Memory B cell (primary cell): ENCODE data around the gene ZGRF1.
"Not testable (repeated sequence)": the region's sequence is repeated elsewhere in the genome, so short reads cannot be mapped to it uniquely, and the experiment has no call there.

Experiments used
- ATAC-seq: fragments of 150-1000 bp; cut with Tn5 transposase; 2 replicates; pipeline ENCODE4 v1.10.0; 2021; ENCODE audit warnings: low read depth, mild to moderate bottlenecking, moderate library complexity
- DNase-seq, 2 donors: peaks; one replicate each; pipeline ENCODE4 v3.0.0; 2022; ENCODE audit warnings: low spot score in 2 of 2
- H3K27ac Mint-ChIP-seq: one replicate; pipeline ENCODE4 v1.8.0; 2022; ENCODE audit warnings: mild to moderate bottlenecking, moderate library complexity, mixed read lengths
- H3K27me3 Mint-ChIP-seq: one replicate; pipeline ENCODE4 v1.8.0; 2022; ENCODE audit warnings: mixed read lengths
- H3K36me3 Mint-ChIP-seq: one replicate; pipeline ENCODE4 v1.8.0; 2022; ENCODE audit warnings: mild to moderate bottlenecking, mixed read lengths
- H3K4me1 Mint-ChIP-seq: one replicate; pipeline ENCODE4 v1.8.0; 2022; ENCODE audit warnings: mixed read lengths
- H3K4me3 Mint-ChIP-seq: one replicate; pipeline ENCODE4 v1.8.0; 2022; ENCODE audit warnings: mild to moderate bottlenecking, moderate library complexity, mixed read lengths
- H3K9me3 Mint-ChIP-seq: one replicate; pipeline ENCODE4 v1.8.0; 2022; ENCODE audit warnings: mixed read lengths

ZGRF1 gene

GRCh38 chr4:112510291-112511092 lies 126.2 kb downstream of the ZGRF1 start:
- Mint-ChIP-seq H3K4me1 (peaks cover 21% of the 10 kb centered on the region), H3K27ac (no peak overlapping the region), H3K9me3 (no peaks in the 10 kb centered on the region), H3K27me3 (peaks cover 36% of the 10 kb centered on the region), H3K36me3 (no peaks in the 10 kb centered on the region), H3K4me3 (peak overlapping the region; percentile 11)
- DNase-seq (peak in 1 of 2 donors; percentile 27), ATAC-seq (no peak)

- no peak for ATAC-seq
- H3K27ac Mint-ChIP-seq = peak overlapping the region; percentile 17
- no peaks in the 10 kb centered on the region for H3K36me3 Mint-ChIP-seq
- DNase-seq = peak in 1 of 2 donors; percentile 16
- H3K4me1 Mint-ChIP-seq = peaks cover 17% of the 10 kb centered on the region
- peak overlapping the region; percentile 65 for H3K4me3 Mint-ChIP-seq
- H3K9me3 Mint-ChIP-seq = no peaks in the 10 kb centered on the region
- peaks cover 30% of the 10 kb centered on the region for H3K27me3 Mint-ChIP-seq
Measured at GRCh38 chr4:112509243-112510141, 127.2 kb downstream of the ZGRF1 start.

- Mint-ChIP-seq H3K4me1 (peaks cover 14% of the 10 kb centered on the region), H3K9me3 (no peaks in the 10 kb centered on the region), H3K4me3 (no peak overlapping the region), H3K27ac (no peak overlapping the region), H3K27me3 (peaks cover 25% of the 10 kb centered on the region), H3K36me3 (no peaks in the 10 kb centered on the region)
- DNase-seq = no peak
- no peak for ATAC-seq
Measured at GRCh38 chr4:112508356-112508755, 128.4 kb downstream of the ZGRF1 start.

- DNase-seq = no peak
- Mint-ChIP-seq H3K36me3 (no peaks in the 10 kb centered on the region), H3K9me3 (no peaks in the 10 kb centered on the region), H3K27ac (no peak overlapping the region), H3K27me3 (peaks cover 16% of the 10 kb centered on the region), H3K4me3 (no peak overlapping the region), H3K4me1 (peaks cover 10% of the 10 kb centered on the region)
- no peak for ATAC-seq
Measured at GRCh38 chr4:112504807-112505206, 131.9 kb downstream of the ZGRF1 start.

GRCh38 chr4:112502871-112503270 lies 133.8 kb downstream of the ZGRF1 start:
- ATAC-seq (no peak), DNase-seq (no peak)
- H3K4me3 Mint-ChIP-seq = no peak overlapping the region
- no peaks in the 10 kb centered on the region for H3K36me3 Mint-ChIP-seq
- peaks cover 7% of the 10 kb centered on the region for H3K27me3 Mint-ChIP-seq
- no peak overlapping the region for H3K27ac Mint-ChIP-seq
- no peaks in the 10 kb centered on the region for H3K4me1 Mint-ChIP-seq
- H3K9me3 Mint-ChIP-seq = peaks cover 2% of the 10 kb centered on the region

- Mint-ChIP-seq H3K4me1 (no peaks in the 10 kb centered on the region), H3K27me3 (peaks cover 3% of the 10 kb centered on the region), H3K27ac (no peak overlapping the region), H3K9me3 (peaks cover 10% of the 10 kb centered on the region), H3K4me3 (no peak overlapping the region), H3K36me3 (peaks cover 4% of the 10 kb centered on the region)
- DNase-seq = no peak
- ATAC-seq = no peak
Measured at GRCh38 chr4:112492321-112492720, 144.4 kb downstream of the ZGRF1 start.

GRCh38 chr4:112490808-112491207 lies 145.9 kb downstream of the ZGRF1 start:
- not testable (repeated sequence) for ATAC-seq, H3K4me1 Mint-ChIP-seq, H3K36me3 Mint-ChIP-seq

More at GRCh38 chr4:112490808-112491207, 145.9 kb downstream of the ZGRF1 start:
- not testable (repeated sequence) for H3K4me3 Mint-ChIP-seq, H3K27ac Mint-ChIP-seq, H3K27me3 Mint-ChIP-seq, DNase-seq
- peaks cover 10% of the 10 kb centered on the region for H3K9me3 Mint-ChIP-seq
